Liver (tissue), 9 donors: ENCODE measurements around the gene XYLT1. TPM values are rescaled to one million over a fixed set of nuclear protein-coding genes. Genes with fewer than 3 reads are reported as not detected.

Experiments
- DNase-seq: peaks from one replicate; pipeline ENCODE4 v3.0.0-alpha.2; 2017; ENCODE audit warnings: low spot score
- H3K27ac ChIP-seq, 2 donors: one replicate each; pipeline ENCODE4 v1.7.0; 2013; ENCODE audit warnings: inconsistent platforms in 2 of 2, low read length in 2 of 2, control low read depth in 1 of 2, low read depth in 1 of 2, mild to moderate bottlenecking in 1 of 2
- H3K27me3 ChIP-seq, 4 donors: one replicate each; pipeline versions ENCODE4 v1.6.1 to v1.7.0; 2013; ENCODE audit warnings: low read length in 3 of 4, inconsistent platforms in 1 of 4, mild to moderate bottlenecking in 1 of 4, moderate library complexity in 1 of 4; ENCODE audit not compliant: control insufficient read depth in 4 of 4, insufficient read depth in 4 of 4
- H3K36me3 ChIP-seq, 4 donors: one replicate each; pipeline versions ENCODE4 v1.6.1 to v1.7.0; 2013; ENCODE audit warnings: low read length in 3 of 4, mild to moderate bottlenecking in 3 of 4, low read depth in 1 of 4, moderate library complexity in 1 of 4; ENCODE audit not compliant: control insufficient read depth in 4 of 4, insufficient read depth in 3 of 4
- H3K4me1 ChIP-seq, 4 donors: one replicate each; pipeline versions ENCODE4 v1.6.1 to v1.7.0; 2013; ENCODE audit warnings: low read length in 3 of 4, mild to moderate bottlenecking in 3 of 4, moderate library complexity in 1 of 4; ENCODE audit not compliant: control insufficient read depth in 4 of 4, insufficient read depth in 4 of 4
- H3K4me3 ChIP-seq, 3 donors: one replicate each; pipeline versions ENCODE4 v1.6.1 to v1.7.0; 2013; ENCODE audit warnings: low read length in 3 of 3, control low read depth in 1 of 3, low read depth in 1 of 3, mild to moderate bottlenecking in 1 of 3
- H3K9ac ChIP-seq, 2 donors: one replicate each; pipeline ENCODE4 v1.7.0; 2013; ENCODE audit warnings: low read length in 2 of 2, mild to moderate bottlenecking in 2 of 2, moderate library complexity in 2 of 2, control low read depth in 1 of 2, low read depth in 1 of 2
- H3K9me3 ChIP-seq, 4 donors: one replicate each; pipeline versions ENCODE4 v1.6.1 to v1.7.0; 2013; ENCODE audit warnings: low read length in 3 of 4; ENCODE audit not compliant: control insufficient read depth in 4 of 4
- CTCF ChIP-seq: fragments of 150-350 bp; IDR thresholded peaks from 2 replicates; pipeline ENCODE4 v1.5.1; 2017; ENCODE audit warnings: improper control_type of control experiment, low read depth, low read length; ENCODE audit not compliant: missing input control
- EGR1 ChIP-seq, 2 donors: IDR thresholded peaks; 2 replicates each; pipeline ENCODE4 v1.6.1; 2016 to 2018; ENCODE audit warnings: antibody characterized with exemption in 2 of 2, low read depth in 2 of 2
- FOXA1 ChIP-seq: IDR thresholded peaks from 2 replicates; pipeline ENCODE4 v1.6.1; 2016; ENCODE audit warnings: antibody characterized with exemption
- FOXA2 ChIP-seq: IDR thresholded peaks from 2 replicates; pipeline ENCODE4 v1.6.1; 2016; ENCODE audit warnings: antibody characterized with exemption
- GABPA ChIP-seq, 2 donors: IDR thresholded peaks in 1 of 2; conservative IDR thresholded peaks in 1 of 2; 2 replicates each; pipeline ENCODE4 v1.6.1; 2016; ENCODE audit warnings: antibody characterized with exemption in 2 of 2, mild to moderate bottlenecking in 1 of 2, moderate library complexity in 1 of 2
- HNF4A ChIP-seq, 2 donors: conservative IDR thresholded peaks; 2 replicates each; pipeline ENCODE4 v1.6.1; 2016; ENCODE audit warnings: antibody characterized with exemption in 2 of 2, mild to moderate bottlenecking in 2 of 2
- HNF4G ChIP-seq: IDR thresholded peaks from 2 replicates; pipeline ENCODE4 v1.6.1; 2016; ENCODE audit warnings: antibody characterized with exemption
- JUND ChIP-seq, 2 donors: IDR thresholded peaks; 2 replicates each; pipeline ENCODE4 v1.6.1; 2016; ENCODE audit warnings: antibody characterized with exemption in 2 of 2
- MAX ChIP-seq: IDR thresholded peaks from 2 replicates; pipeline ENCODE4 v1.6.1; 2016; ENCODE audit warnings: antibody characterized with exemption
- NR2F2 ChIP-seq: IDR thresholded peaks from 2 replicates; pipeline ENCODE4 v1.6.1; 2016; ENCODE audit warnings: antibody characterized with exemption
- RAD21 ChIP-seq, 2 donors: IDR thresholded peaks; 2 replicates each; pipeline ENCODE4 v1.6.1; 2016; ENCODE audit warnings: antibody characterized with exemption in 2 of 2, mild to moderate bottlenecking in 2 of 2
- REST ChIP-seq: IDR thresholded peaks from 2 replicates; pipeline ENCODE4 v1.6.1; 2016; ENCODE audit warnings: antibody characterized with exemption, mild to moderate bottlenecking
- RXRA ChIP-seq, 2 donors: IDR thresholded peaks; 2 replicates each; pipeline ENCODE4 v1.6.1; 2017 to 2018; ENCODE audit warnings: antibody characterized with exemption in 2 of 2, mild to moderate bottlenecking in 1 of 2
- SP1 ChIP-seq: IDR thresholded peaks from 2 replicates; pipeline ENCODE4 v1.6.1; 2018; ENCODE audit warnings: antibody characterized with exemption, mild to moderate bottlenecking
- TAF1 ChIP-seq: conservative IDR thresholded peaks from 2 replicates; pipeline ENCODE4 v1.6.1; 2016; ENCODE audit warnings: antibody characterized with exemption, mild to moderate bottlenecking
- YY1 ChIP-seq: IDR thresholded peaks from 2 replicates; pipeline ENCODE4 v1.6.1; 2016; ENCODE audit warnings: antibody characterized with exemption, mild to moderate bottlenecking
- ZBTB33 ChIP-seq: IDR thresholded peaks from 2 replicates; pipeline ENCODE4 v1.6.1; 2016; ENCODE audit warnings: antibody characterized with exemption
- WGBS: extraction: QIAGEN DNeasy Blood & Tissue Kit; methylation state at CpG from one replicate; pipeline ENCODE4 v1.1.7; 2013; 5-methylcytosine and 5-hydroxymethylcytosine counted together
- polyA plus RNA-seq, 2 donors: library from polyadenylated mRNA; stranded (reverse) in 1 of 2; unstranded in 1 of 2; fragments of 200-250 nt in 1 of 2; fragments of >200 nt in 1 of 2; fragmentation: Nextera tagmentation in 1 of 2; extraction: Ambion mirVana in 1 of 2; gene quantifications; one replicate each; pipeline versions ENCODE4 v1.2.1 to v1.2.3, GENCODE V29; 2013 to 2015
- total RNA-seq, 2 donors: library from RNA; depleted of rRNA; stranded (reverse); fragments of >200 nt; gene quantifications; one replicate each; pipeline ENCODE4 v1.2.3, GENCODE V29; 2014
- TF ChIP-seq, protein P1 (sequence below): IDR thresholded peaks from 2 replicates; pipeline ENCODE4 v1.6.1; 2016; ENCODE audit warnings: antibody characterized with exemption
- donor health status: healthy.
- donor health status: healthy.
- donor health status: healthy.
- donor health status: healthy.
- donor health status: healthy.

Gene XYLT1
- total and polyA plus RNA-seq, 4 donors, result 0.25 to 2.3 (median 0.53) TPM

GRCh38 chr16:17171250-17172143 lies 299.3 kb downstream of the XYLT1 start:
- WGBS, result 31% methylated on average over 8 of the region's 8 CpGs

More at GRCh38 chr16:17171250-17172143, 299.3 kb downstream of the XYLT1 start:
- peak; percentile 94 for TF ChIP-seq HNF4A (conservative IDR thresholded peaks at IDR 0.05)
- peak; percentile 7 to 46 for TF ChIP-seq RAD21 (IDR thresholded peaks at IDR 0.05)
- TF ChIP-seq EGR1 (IDR thresholded peaks at IDR 0.05; ENCODE audit: low read depth in 2 of 2), result peak; percentile 70 to 95
- peak; percentile 93 for TF ChIP-seq FOXA2
- peak; percentile 92 for TF ChIP-seq SP1
- TF ChIP-seq NR2F2, result no peak
- TF ChIP-seq FOXA1, result peak; percentile 86
- TF ChIP-seq, protein P1, sequence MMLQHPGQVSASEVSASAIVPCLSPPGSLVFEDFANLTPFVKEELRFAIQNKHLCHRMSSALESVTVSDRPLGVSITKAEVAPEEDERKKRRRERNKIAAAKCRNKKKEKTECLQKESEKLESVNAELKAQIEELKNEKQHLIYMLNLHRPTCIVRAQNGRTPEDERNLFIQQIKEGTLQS, result peak; percentile 93
- TF ChIP-seq ZBTB33, result peak; percentile 89
- TF ChIP-seq RXRA (IDR thresholded peaks at IDR 0.05), result peak; percentile 91 to 93
- peak; percentile 58 for TF ChIP-seq REST
- TF ChIP-seq GABPA (IDR thresholded peaks at IDR 0.05 in 1 of 2, conservative IDR thresholded peaks at IDR 0.05 in 1 of 2), result peak in 1 of 2 donors; percentile 22
- TF ChIP-seq HNF4G, result peak; percentile 76
- TF ChIP-seq CTCF, result no peak
- TF ChIP-seq JUND (IDR thresholded peaks at IDR 0.05), result peak; percentile 86 to 87
- TF ChIP-seq MAX, result peak; percentile 91
- TF ChIP-seq YY1, result peak; percentile 72
- TF ChIP-seq TAF1, result no peak
- Histone ChIP-seq H3K36me3 (no peaks in the 10 kb centered on the region), H3K4me3 (no peak overlapping the region), H3K4me1 (peaks cover 0 to 34% (median 24%) of the 10 kb centered on the region in 4 donors), H3K27me3 (no peaks in the 10 kb centered on the region), H3K9me3 (no peaks in the 10 kb centered on the region), H3K27ac (peak overlapping the region; percentile 8 to 36), H3K9ac (no peak overlapping the region)
- DNase-seq, result peak; percentile 36
